Fibroblast of mammary gland (primary cell): ENCODE measurements around the gene MAN2C1.

ENCODE experiments used
- DNase-seq: peaks from one replicate; pipeline ENCODE4 v3.0.0-alpha.2; 2010; ENCODE audit warnings: low read depth
- H3K4me3 ChIP-seq: 2 replicates; pipeline ENCODE4 v1.5.1; 2011; ENCODE audit warnings: low read depth, mild to moderate bottlenecking, low read length, moderate library complexity; ENCODE audit not compliant: control insufficient read depth
- CTCF ChIP-seq: conservative IDR thresholded peaks from 2 replicates; pipeline ENCODE4 v1.5.1; 2011; ENCODE audit warnings: low read depth, low read length, inconsistent platforms; ENCODE audit not compliant: control insufficient read depth, insufficient read depth

MAN2C1 gene

GRCh38 chr15:75367406-75367912, 948 bp downstream of the MAN2C1 start:
- no peak for DNase-seq
- TF ChIP-seq CTCF, result no peak
- peak overlapping the region; percentile 83 for H3K4me3 ChIP-seq

GRCh38 chr15:75367006-75367405, 1.4 kb downstream of the MAN2C1 start:
- no peak for DNase-seq
- H3K4me3 ChIP-seq, result no peak overlapping the region
- no peak for TF ChIP-seq CTCF

- no peak for TF ChIP-seq CTCF
- H3K4me3 ChIP-seq, result no peak overlapping the region
- DNase-seq, result no peak
Measured at GRCh38 chr15:75366163-75366562, 2.2 kb downstream of the MAN2C1 start.

- no peak for TF ChIP-seq CTCF
- DNase-seq, result no peak
- H3K4me3 ChIP-seq, result no peak overlapping the region
Measured at GRCh38 chr15:75364881-75365280, 3.5 kb downstream of the MAN2C1 start.

- TF ChIP-seq CTCF, result no peak
- no peak overlapping the region for H3K4me3 ChIP-seq
- DNase-seq, result no peak
Measured at GRCh38 chr15:75363786-75364185, 4.6 kb downstream of the MAN2C1 start.

- no peak for DNase-seq
- no peak overlapping the region for H3K4me3 ChIP-seq
- no peak for TF ChIP-seq CTCF
Measured at GRCh38 chr15:75362642-75363249, 5.7 kb downstream of the MAN2C1 start.
